HUDEP-2 (cell line): ENCODE data around the gene OR2K2.
"Not testable (repeated sequence)": the region's sequence is repeated elsewhere in the genome, so short reads cannot be mapped to it uniquely, and the experiment has no call there.

Source experiments
- DNase-seq, 76 experiments: peaks; one replicate each; lab custom pipeline; 2025; ENCODE audit not compliant: unreplicated experiment in 76 of 76; lab: John Stamatoyannopoulos, UW

OR2K2 gene

DNA sequence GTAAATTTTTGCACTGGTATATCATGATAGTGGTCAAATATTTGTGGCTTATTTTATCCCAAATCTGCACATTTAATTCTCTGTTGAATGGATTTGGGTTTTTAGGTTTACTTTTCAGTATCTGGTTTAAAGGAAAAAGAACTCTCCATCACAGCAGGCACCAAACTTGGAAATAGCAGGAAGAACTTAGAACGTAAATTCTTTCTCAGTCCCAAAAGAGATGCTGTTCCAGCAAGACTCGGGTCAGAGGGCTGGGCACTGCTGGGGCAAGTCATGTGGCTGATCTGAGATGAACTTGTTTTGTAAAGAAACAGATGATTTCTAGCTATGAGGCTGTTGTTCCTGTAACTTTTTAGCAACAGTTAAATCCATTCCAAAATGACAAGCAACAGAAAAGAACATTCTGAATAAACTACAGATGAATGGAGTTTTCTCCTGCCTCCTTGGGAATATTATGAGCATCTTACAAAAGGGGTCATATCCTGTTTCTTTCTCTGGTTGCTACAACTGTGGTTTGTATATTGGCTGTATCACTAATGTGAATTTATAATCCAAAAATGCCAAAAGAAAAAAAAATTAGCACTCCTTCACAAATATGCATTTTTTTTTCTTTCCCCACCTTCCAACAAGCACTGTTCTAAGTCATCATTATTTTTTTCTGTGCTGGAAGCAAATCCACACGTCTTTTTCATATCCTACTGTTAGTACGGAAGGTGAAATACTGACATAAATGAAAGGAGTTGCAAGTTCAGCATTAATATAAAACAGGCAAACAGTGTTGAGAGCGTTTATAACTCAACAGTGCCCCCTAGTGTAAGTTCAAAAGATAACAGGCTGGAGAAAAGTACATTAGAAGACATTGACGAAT lies 31.1 kb downstream of the OR2K2 start:
- peak in 19 of 76 experiments; percentile 1 to 39 (median 9) for DNase-seq

DNA sequence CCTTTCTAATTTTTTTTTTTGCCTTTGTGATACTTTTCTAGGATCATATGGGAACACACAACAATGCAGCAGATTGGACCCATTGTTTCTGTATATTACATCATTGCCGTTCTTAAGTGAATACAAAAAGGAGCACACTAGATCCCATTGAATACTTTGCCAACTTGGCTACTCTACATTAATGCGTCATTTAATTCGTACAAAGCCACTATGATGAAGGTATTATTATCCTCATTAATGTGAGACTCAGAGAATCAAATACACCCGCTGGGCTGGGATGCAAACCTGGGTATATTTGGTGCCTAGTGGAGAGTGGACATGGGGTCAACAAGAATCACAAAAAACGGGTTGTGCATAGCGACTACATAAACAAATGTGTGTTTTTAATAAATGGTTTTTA lies 31.9 kb downstream of the OR2K2 start:
- DNase-seq = no peak

DNA sequence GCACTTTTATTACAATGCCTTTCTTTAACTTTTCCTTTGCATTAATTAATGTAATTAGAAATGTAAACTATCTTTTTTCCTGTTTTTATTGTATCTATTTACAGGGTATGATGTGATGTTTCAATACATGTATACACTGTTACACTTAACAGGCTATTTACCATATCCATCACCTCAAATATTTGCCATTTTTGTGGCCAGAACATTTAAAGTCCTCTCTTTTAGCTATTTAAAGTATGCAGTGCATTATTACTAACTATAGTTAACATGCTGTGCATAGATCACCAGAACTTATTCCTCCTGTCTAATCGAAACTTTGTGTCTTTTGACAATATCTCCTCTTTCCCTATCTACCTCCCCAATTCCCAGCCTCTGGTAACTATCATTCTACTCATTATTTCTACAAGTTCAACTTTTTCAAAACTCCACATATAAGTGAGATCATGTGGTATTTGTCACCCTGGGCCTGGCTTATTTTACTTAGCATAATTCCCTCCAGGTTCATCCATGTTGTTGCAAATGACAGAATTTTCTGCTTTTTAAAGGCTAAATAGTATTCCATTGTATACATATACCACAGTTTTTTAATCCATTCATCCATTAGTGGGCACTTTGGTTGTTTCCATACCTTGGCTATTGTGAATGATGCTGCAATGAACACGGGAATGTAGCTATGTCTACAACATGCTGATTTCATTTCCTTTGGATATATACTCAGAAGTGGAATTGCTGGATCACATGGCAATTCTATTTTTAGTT lies 32.8 kb downstream of the OR2K2 start:
- no peak for DNase-seq

DNA sequence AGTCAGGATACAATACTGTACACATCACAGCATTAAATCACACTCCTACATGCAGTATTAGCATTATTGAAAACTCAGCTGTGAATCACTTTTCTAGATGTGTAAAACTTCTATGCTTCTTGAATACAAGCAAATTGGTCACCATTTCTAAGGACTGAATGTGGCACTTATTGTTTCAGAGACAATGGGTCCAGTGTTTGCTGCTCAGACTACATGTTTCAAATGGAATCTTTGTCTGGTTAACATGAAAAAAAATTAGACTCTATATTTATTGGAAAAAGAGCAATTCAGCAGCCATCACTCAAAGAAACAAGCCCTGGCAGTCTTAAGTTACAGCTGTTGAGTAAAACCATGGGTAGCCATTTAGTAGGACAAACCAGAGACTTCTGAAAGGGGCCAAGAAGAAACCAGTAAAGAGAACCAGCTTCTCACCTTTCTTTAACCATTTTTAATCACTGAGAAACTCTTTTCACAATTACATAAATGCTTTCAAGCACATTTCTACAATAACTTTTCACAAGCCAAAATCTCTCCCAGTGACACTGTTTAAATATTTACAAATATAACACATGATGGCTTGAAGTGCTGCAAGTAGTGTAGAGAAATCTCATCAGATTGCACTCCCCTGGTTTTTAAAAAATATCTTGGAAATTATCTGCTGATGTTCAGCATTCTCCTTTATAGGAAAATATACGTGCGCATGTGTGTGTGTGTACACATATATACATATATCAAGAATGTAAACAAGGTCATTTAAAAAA lies 35.2 kb downstream of the OR2K2 start:
- DNase-seq = no peak

DNA sequence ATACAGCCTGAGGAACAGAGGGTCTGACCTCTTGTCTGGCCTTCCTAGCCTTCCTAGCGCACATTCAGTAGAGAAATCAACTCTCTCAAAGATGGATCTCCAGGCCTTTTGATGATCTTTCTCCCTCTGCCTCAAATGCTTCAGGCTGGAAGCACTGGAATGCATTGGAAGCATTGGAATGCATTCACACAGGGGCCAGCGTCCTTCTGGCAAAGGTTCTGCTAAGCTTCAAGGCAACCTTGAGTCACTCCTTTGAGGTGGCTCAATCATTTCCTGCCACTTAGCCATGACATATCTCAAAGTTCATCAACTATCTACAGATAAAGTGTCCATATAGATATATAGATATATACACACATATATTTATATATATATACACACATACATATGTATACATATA lies 42.9 kb downstream of the OR2K2 start:
- no peak for DNase-seq

DNA sequence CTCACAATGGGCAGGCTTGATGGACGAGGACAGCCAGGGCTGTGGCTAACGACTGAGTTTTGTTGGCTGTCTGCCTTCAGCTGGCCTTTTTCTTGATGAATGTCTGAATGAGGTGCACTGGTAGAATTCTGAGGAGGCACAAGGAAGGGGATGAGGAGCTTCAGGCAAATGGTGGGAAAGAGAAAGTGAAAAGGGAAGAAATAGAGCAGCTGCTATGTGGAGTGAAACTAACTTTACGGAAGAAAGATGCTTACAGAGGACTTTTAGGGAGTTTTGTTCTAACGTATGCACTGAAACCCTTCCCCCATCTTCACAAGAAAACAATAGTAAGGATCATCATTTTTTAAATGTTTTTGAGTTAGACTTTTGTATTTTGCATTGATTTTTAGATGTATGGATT lies 45.3 kb downstream of the OR2K2 start:
- DNase-seq = no peak

DNA sequence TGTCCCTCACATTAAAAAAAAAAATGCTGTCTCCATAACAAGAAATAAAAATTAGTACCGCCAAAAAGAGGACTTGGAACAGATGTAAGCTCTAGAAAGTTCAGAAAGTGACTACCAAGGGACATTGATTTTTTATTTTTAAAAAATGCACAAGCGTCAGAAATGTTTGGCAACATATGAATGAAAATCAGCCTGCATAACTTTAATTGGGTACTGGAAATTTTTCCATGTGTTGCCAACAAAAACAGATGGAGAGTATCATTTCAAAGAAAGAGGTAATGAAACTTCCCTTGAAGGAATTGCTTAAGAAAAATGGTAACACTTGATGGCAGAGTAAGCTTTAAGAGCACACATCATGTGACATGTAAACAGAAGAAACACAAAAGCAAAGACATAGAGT lies 47.2 kb downstream of the OR2K2 start:
- DNase-seq = no peak

DNA sequence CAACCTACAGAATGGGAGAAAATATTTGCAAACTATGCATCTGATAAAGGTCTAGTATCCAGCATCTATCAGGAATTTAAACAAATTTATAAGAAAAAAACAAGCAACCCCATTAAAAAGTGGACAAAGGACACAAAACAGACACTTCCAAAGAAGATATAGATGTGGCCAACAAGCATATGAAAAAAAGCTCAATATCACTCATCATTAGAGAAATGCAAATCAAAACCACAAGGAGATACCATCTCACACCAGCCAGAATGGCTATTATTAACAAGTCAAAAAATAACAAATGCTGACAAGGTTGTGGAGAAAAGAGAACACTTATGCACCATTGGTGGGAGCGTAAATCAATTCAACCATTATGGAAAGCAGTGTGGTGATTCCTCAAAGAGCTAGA lies 49.2 kb downstream of the OR2K2 start:
- not testable (repeated sequence) for DNase-seq
